HG02798 (cell line): ENCODE results near the gene PABPC3.
A peak's percentile ranks its signal among the peaks of the same experiment; 100 is the strongest.

ENCODE experiments used
- ATAC-seq: cut with Tn5 transposase; IDR thresholded peaks from one replicate; pipeline ENCODE4 v1.9.1; 2021; ENCODE audit warnings: mild to moderate bottlenecking; ENCODE audit not compliant: unreplicated experiment, poor library complexity

The PABPC3 gene

GRCh38 chr13:25095851-25096453, at the start of gene PABPC3:
Gene PABPC3 (plus strand): TSS chr13:25096136. CDS start chr13:25096199, 63 bp downstream.
- ATAC-seq = no peak

GRCh38 chr13:25046274-25046984, 49.5 kb upstream of the PABPC3 start:
- ATAC-seq = no peak

GRCh38 chr13:25046985-25047511, 48.9 kb upstream of the PABPC3 start:
- ATAC-seq = no peak

- ATAC-seq = no peak
These were observed 44.9 kb upstream of the PABPC3 start for GRCh38 chr13:25051065-25051464.

GRCh38 chr13:25059166-25059565, 36.8 kb upstream of the PABPC3 start:
- ATAC-seq = no peak

GRCh38 chr13:25059958-25060357, 36.0 kb upstream of the PABPC3 start:
- no peak for ATAC-seq

GRCh38 chr13:25062479-25062878, 33.5 kb upstream of the PABPC3 start:
- ATAC-seq = no peak

- ATAC-seq = no peak
These were observed 31.5 kb upstream of the PABPC3 start for GRCh38 chr13:25064396-25064795.

- no peak for ATAC-seq
These were observed 29.8 kb upstream of the PABPC3 start for GRCh38 chr13:25065974-25066770.

GRCh38 chr13:25067064-25067463, 28.9 kb upstream of the PABPC3 start:
- ATAC-seq = no peak

GRCh38 chr13:25068810-25069209, 27.1 kb upstream of the PABPC3 start:
- ATAC-seq = no peak

- no peak for ATAC-seq
These were observed 26.7 kb upstream of the PABPC3 start for GRCh38 chr13:25069236-25069635.

- ATAC-seq = no peak
These were observed 26.0 kb upstream of the PABPC3 start for GRCh38 chr13:25069911-25070310.

GRCh38 chr13:25080773-25081172, 15.2 kb upstream of the PABPC3 start:
- no peak for ATAC-seq

GRCh38 chr13:25084096-25084495, 11.8 kb upstream of the PABPC3 start:
- no peak for ATAC-seq

- ATAC-seq = peak; percentile 60
These were observed 10.7 kb upstream of the PABPC3 start for GRCh38 chr13:25085125-25085742.

GRCh38 chr13:25088562-25089221, 7.2 kb upstream of the PABPC3 start:
- no peak for ATAC-seq

- ATAC-seq = no peak
These were observed 1.5 kb downstream of the PABPC3 start for GRCh38 chr13:25097426-25097825.

- ATAC-seq = no peak
These were observed 7.8 kb downstream of the PABPC3 start for GRCh38 chr13:25103711-25104110.

GRCh38 chr13:25109341-25109740, 13.4 kb downstream of the PABPC3 start:
- no peak for ATAC-seq
